OCI-LY7 (cell line): ENCODE measurements around the gene FAM13B. TPM values are rescaled to one million over a fixed set of nuclear protein-coding genes. Genes with fewer than 3 reads are reported as not detected.

Experiments used
- BruUV-seq: library from RNA; stranded (reverse); fragments of 400-500 nt; replicated peaks from 2 replicates; lab custom pipeline; 2021; lab: Mats Ljungman, UMichigan
- CTCF ChIA-PET: fragments of 300-600 bp; sonication (Branson Sonifier 250); formaldehyde crosslinking; loops from one replicate; lab custom pipeline; 2022; ENCODE audit warnings: antibody characterized with exemption; ENCODE audit not compliant: unreplicated experiment; lab: Charles Lee
- POLR2A ChIA-PET: fragments of 300-600 bp; sonication (Branson Sonifier 250); formaldehyde crosslinking; loops from one replicate; lab custom pipeline; 2022; ENCODE audit warnings: antibody characterized with exemption; lab: Charles Lee
- DNase-seq: peaks from one replicate; pipeline ENCODE4 v3.0.0-alpha.2; 2015; ENCODE audit warnings: low spot score
- H2AFZ ChIP-seq: fragments of 200-600 bp; sonication (generic), shearing (Covaris generic); 2 replicates; pipeline ENCODE4 v1.6.1; 2014; ENCODE audit warnings: mild to moderate bottlenecking, antibody characterized with exemption, low read length, moderate library complexity
- H3K27ac ChIP-seq: fragments of 200-600 bp; sonication (generic); 2 replicates; pipeline ENCODE4 v1.5.1; 2014; ENCODE audit warnings: mixed run types, low read depth, mild to moderate bottlenecking, moderate library complexity, low read length, inconsistent platforms; ENCODE audit not compliant: poor library complexity, severe bottlenecking
- H3K36me3 ChIP-seq: fragments of 200-600 bp; sonication (generic); 2 replicates; pipeline ENCODE4 v1.6.1; 2014; ENCODE audit warnings: mild to moderate bottlenecking, antibody characterized with exemption, low read length, moderate library complexity, mixed read lengths; ENCODE audit not compliant: insufficient read depth
- H3K4me1 ChIP-seq: fragments of 200-600 bp; sonication (generic); 2 replicates; pipeline ENCODE4 v1.5.1; 2014; ENCODE audit warnings: mild to moderate bottlenecking, low read length; ENCODE audit not compliant: insufficient read depth, poor library complexity, severe bottlenecking
- H3K4me2 ChIP-seq: fragments of 200-600 bp; sonication (generic); 2 replicates; pipeline ENCODE4 v1.6.1; 2014; ENCODE audit warnings: mild to moderate bottlenecking, low read length
- H3K4me3 ChIP-seq: fragments of 200-600 bp; sonication (generic); 2 replicates; pipeline ENCODE4 v1.5.1; 2014; ENCODE audit warnings: mild to moderate bottlenecking, low read depth, low read length; ENCODE audit not compliant: poor library complexity, severe bottlenecking
- H3K79me2 ChIP-seq: fragments of 200-600 bp; sonication (generic); 2 replicates; pipeline ENCODE4 v1.6.1; 2016; ENCODE audit warnings: low read depth, mild to moderate bottlenecking, low read length, moderate library complexity, mixed read lengths; ENCODE audit not compliant: insufficient read depth
- H3K9me2 ChIP-seq: fragments of 200-600 bp; sonication (generic); 2 replicates; pipeline ENCODE4 v1.6.1; 2016; ENCODE audit warnings: mild to moderate bottlenecking, low read length, mixed read lengths; ENCODE audit not compliant: insufficient read depth
- H3K9me3 ChIP-seq: fragments of 200-600 bp; sonication (generic); 2 replicates; pipeline ENCODE4 v1.6.1; 2014; ENCODE audit warnings: mild to moderate bottlenecking, mixed run types, low read length, mixed read lengths
- H4K20me1 ChIP-seq: fragments of 200-600 bp; sonication (generic); 2 replicates; pipeline ENCODE4 v1.6.1; 2014; ENCODE audit warnings: mild to moderate bottlenecking, antibody characterized with exemption, low read length, moderate library complexity, mixed read lengths; ENCODE audit not compliant: insufficient read depth
- CTCF ChIP-seq: fragments of 200-600 bp; sonication (generic); conservative IDR thresholded peaks from 2 replicates; pipeline ENCODE4 v1.5.1; 2014; ENCODE audit warnings: mild to moderate bottlenecking, antibody characterized with exemption, low read length, moderate library complexity, mixed read lengths
- EZH2phosphoT487 ChIP-seq: fragments of 200-600 bp; sonication (generic); IDR thresholded peaks from 2 replicates; pipeline ENCODE4 v1.6.1; 2018; ENCODE audit warnings: low read depth, borderline replicate concordance, mild to moderate bottlenecking, mixed run types, antibody characterized with exemption, low read length, moderate library complexity, mixed read lengths
- intact Hi-C: fragments of 100-400 bp; cut with micrococcal nuclease; formaldehyde crosslinking; loops from one replicate; pipeline ENCODE4 v1.10.0; 2022; ENCODE audit not compliant: unreplicated experiment
- total RNA-seq, 2 experiments: library from RNA; depleted of rRNA in 1 of 2; stranded (reverse); fragments of >200 nt in 1 of 2; shearing (Covaris generic) in 1 of 2; gene quantifications; 2 replicates each; pipeline ENCODE4 v1.2.3, GENCODE V29; 2014 to 2022

The FAM13B gene
- total RNA-seq, 2 experiments from 2014 or later = 21.5 to 35.7 TPM

GRCh38 chr5:137939331-137939730, 93.5 kb downstream of the FAM13B start:
- Histone ChIP-seq H3K27ac (no peak overlapping the region), H3K9me3 (no peaks in the 10 kb centered on the region), H3K79me2 (no peaks in the 10 kb centered on the region), H2AFZ (no peak overlapping the region), H3K4me3 (no peak overlapping the region), H3K9me2 (no peaks in the 10 kb centered on the region), H3K4me1 (no peaks in the 10 kb centered on the region), H4K20me1 (no peaks in the 10 kb centered on the region; the same call in 1 of the 2 replicates), H3K36me3 (peaks cover 72% of the 10 kb centered on the region), H3K4me2 (no peak overlapping the region)
- intact Hi-C loops = no loop called here
- no peak for DNase-seq
- POLR2A ChIA-PET = interaction anchor here (1.0 kb wide), 1 partner anchor 91 kb away, joined by 4 read pairs; no protein-coding TSS in a partner anchor
- CTCF ChIA-PET = no interaction called here
- BruUV-seq = no TSS peak
- TF ChIP-seq CTCF (no peak), EZH2phosphoT487 (no peak)

GRCh38 chr5:137938751-137939143, 94.1 kb downstream of the FAM13B start:
- CTCF ChIA-PET = no interaction called here
- H3K36me3 ChIP-seq = peaks cover 66% of the 10 kb centered on the region
- H2AFZ ChIP-seq = no peak overlapping the region
- H3K4me3 ChIP-seq = no peak overlapping the region
- no peak for DNase-seq
- H3K79me2 ChIP-seq = no peaks in the 10 kb centered on the region
- no peak overlapping the region for H3K27ac ChIP-seq
- intact Hi-C loops = no loop called here
- POLR2A ChIA-PET = interaction anchor here (1.0 kb wide), 1 partner anchor 91 kb away, joined by 4 read pairs; no protein-coding TSS in a partner anchor
- no peaks in the 10 kb centered on the region for H3K9me2 ChIP-seq
- TF ChIP-seq CTCF (no peak), EZH2phosphoT487 (no peak)
- no peaks in the 10 kb centered on the region; the same call in 1 of the 2 replicates for H4K20me1 ChIP-seq
- no peaks in the 10 kb centered on the region for H3K4me1 ChIP-seq
- no peaks in the 10 kb centered on the region for H3K9me3 ChIP-seq
- H3K4me2 ChIP-seq = no peak overlapping the region
- TSS peak; percentile 20 for BruUV-seq

GRCh38 chr5:137937994-137938750, 94.7 kb downstream of the FAM13B start:
- CTCF ChIA-PET = no interaction called here
- H3K4me2 ChIP-seq = no peak overlapping the region
- no peaks in the 10 kb centered on the region for H3K4me1 ChIP-seq
- no peaks in the 10 kb centered on the region for H3K9me3 ChIP-seq
- no peak for DNase-seq
- no peak overlapping the region for H3K27ac ChIP-seq
- no TSS peak for BruUV-seq
- no peak overlapping the region for H2AFZ ChIP-seq
- intact Hi-C loops = no loop called here
- H3K36me3 ChIP-seq = peaks cover 62% of the 10 kb centered on the region
- no peaks in the 10 kb centered on the region for H3K79me2 ChIP-seq
- H3K9me2 ChIP-seq = no peaks in the 10 kb centered on the region
- POLR2A ChIA-PET = interaction anchor here (0.6 to 1.0 kb wide), 3 partner anchors 92 to 354 kb away, joined by 4 read pairs; no protein-coding TSS in a partner anchor
- H3K4me3 ChIP-seq = no peak overlapping the region
- TF ChIP-seq CTCF (no peak), EZH2phosphoT487 (no peak)
- H4K20me1 ChIP-seq = no peaks in the 10 kb centered on the region; the same call in 1 of the 2 replicates
